GM13976 (cell line): Measurements from ENCODE around the gene SFPQ.
"Not testable (repeated sequence)": the region's sequence is repeated elsewhere in the genome, so short reads cannot be mapped to it uniquely, and the experiment has no call there.

Experiments
- DNase-seq: peaks from one replicate; pipeline ENCODE4 v3.0.0; 2012; ENCODE audit warnings: low spot score
- CTCF ChIP-seq: IDR thresholded peaks from 2 replicates; pipeline ENCODE4 v1.5.1; 2012; ENCODE audit warnings: borderline replicate concordance, mild to moderate bottlenecking; ENCODE audit not compliant: insufficient read depth; ENCODE audit errors: extremely low read depth, missing control alignments, control extremely low read depth
- in situ Hi-C: fragments of 300-500 bp; cut with MboI; formaldehyde crosslinking; loops from one replicate; pipeline ENCODE4 v1.12.0; 2022; ENCODE audit warnings: low sequenced_read_pairs, mixed read lengths, inconsistent platforms; ENCODE audit not compliant: unreplicated experiment

Gene SFPQ

GRCh38 chr1:35143737-35144508 is 49.0 kb downstream of the SFPQ start:
- no peak for DNase-seq
- TF ChIP-seq CTCF, result no peak
- in situ Hi-C loops, result no loop called here

DNA sequence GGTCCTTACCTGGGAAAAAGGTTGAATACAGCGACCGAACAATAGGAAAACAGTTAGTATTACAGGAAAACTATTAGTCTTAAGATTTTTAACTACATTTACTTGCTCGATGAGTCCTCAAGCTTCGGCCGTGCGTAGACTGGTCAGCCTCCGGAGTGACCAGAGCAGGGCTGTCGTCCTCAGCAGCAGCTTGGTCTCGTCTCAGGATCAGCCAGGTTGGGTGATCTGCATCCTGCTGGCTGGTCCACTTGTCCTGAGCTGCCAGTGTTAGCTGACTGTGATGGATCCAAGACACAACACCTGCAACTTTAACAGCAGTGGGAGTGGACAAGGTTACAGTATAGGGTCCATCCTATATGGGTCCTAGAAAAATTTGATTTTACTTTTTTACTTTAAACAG is 50.2 kb downstream of the SFPQ start:
- in situ Hi-C loops, DNase-seq: not testable (repeated sequence)

GRCh38 chr1:35142294-35142693 is 50.7 kb downstream of the SFPQ start:
- in situ Hi-C loops, DNase-seq: not testable (repeated sequence)

DNA sequence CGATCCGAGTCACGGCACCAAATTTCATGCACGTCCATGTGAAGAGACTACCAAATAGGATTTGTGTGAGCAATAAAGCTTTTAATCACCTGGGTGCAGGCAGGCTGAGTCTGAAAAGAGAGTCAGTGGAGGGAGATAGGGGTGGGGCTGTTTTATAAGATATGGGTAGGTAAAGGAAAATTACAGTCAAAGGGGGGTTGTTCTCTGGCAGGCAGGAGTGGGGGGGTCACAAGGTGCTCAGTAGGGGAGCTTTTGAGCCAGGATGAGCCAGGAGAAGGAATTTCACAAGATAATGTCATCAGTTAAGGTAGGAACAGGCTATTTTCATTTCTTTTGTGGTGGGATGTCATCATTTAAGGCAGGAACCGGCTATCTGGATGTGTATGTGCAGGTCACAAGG is 55.4 kb downstream of the SFPQ start:
- in situ Hi-C loops, DNase-seq: not testable (repeated sequence)

DNA sequence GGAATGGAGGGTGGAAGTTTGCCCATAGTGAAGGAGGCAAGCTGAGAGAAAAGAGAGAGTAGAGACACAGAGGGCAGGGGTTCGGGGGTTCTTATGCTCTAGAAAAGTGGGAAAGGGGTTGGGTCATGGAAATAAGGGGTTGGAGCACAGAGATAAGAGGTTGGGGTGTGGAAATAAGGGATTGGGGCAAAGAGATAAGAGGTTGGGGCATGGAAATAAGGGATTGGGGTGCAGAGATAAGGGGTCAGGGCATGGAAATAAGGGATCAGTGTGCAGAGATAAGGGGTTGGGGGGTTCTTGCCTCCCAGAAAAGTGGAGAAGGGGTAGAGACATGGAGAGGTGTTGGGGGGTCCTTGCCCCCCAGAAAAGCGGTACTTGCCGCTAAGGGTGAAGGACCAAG is 56.2 kb downstream of the SFPQ start:
- in situ Hi-C loops, result no loop called here
- no peak for TF ChIP-seq CTCF
- DNase-seq, result no peak
